HG02610 (cell line): ENCODE measurements around the gene ELMO3.

ENCODE experiments used
- ATAC-seq: cut with Tn5 transposase; IDR thresholded peaks from one replicate; pipeline ENCODE4 v1.9.1; 2021; ENCODE audit warnings: mild to moderate bottlenecking, moderate library complexity; ENCODE audit not compliant: unreplicated experiment

Gene ELMO3

GRCh38 chr16:67196881-67197280 lies 2.0 kb upstream of the ELMO3 start:
- no peak for ATAC-seq

- no peak for ATAC-seq
These were observed 1.2 kb upstream of the ELMO3 start for GRCh38 chr16:67197704-67198103.

- no peak for ATAC-seq
These were observed 645 bp upstream of the ELMO3 start for GRCh38 chr16:67198238-67198734.

- no peak for ATAC-seq
These were observed 872 bp downstream of the ELMO3 start for GRCh38 chr16:67199808-67200198.

GRCh38 chr16:67200491-67200890 lies 1.6 kb downstream of the ELMO3 start:
- no peak for ATAC-seq

- ATAC-seq, result no peak
These were observed 2.7 kb downstream of the ELMO3 start for GRCh38 chr16:67201411-67202345.

- ATAC-seq, result no peak
These were observed 3.5 kb downstream of the ELMO3 start for GRCh38 chr16:67202426-67202825.

- no peak for ATAC-seq
These were observed 4.1 kb downstream of the ELMO3 start for GRCh38 chr16:67202956-67203493.

GRCh38 chr16:67204076-67204475 lies 5.1 kb downstream of the ELMO3 start:
- ATAC-seq, result no peak

GRCh38 chr16:67206129-67206837 lies 7.4 kb downstream of the ELMO3 start:
- ATAC-seq, result no peak

GRCh38 chr16:67206838-67207248 lies 7.9 kb downstream of the ELMO3 start:
- no peak for ATAC-seq

GRCh38 chr16:67207249-67208091 lies 8.5 kb downstream of the ELMO3 start:
- ATAC-seq, result no peak

GRCh38 chr16:67208154-67208896 lies 9.4 kb downstream of the ELMO3 start:
- no peak for ATAC-seq

- ATAC-seq, result no peak
These were observed 10.6 kb downstream of the ELMO3 start for GRCh38 chr16:67209565-67209964.

- no peak for ATAC-seq
These were observed 11.4 kb downstream of the ELMO3 start for GRCh38 chr16:67210069-67210937.

- no peak for ATAC-seq
These were observed 12.7 kb downstream of the ELMO3 start for GRCh38 chr16:67211674-67212073.

- no peak for ATAC-seq
These were observed 13.8 kb downstream of the ELMO3 start for GRCh38 chr16:67212766-67213165.

GRCh38 chr16:67213197-67214019 lies 14.5 kb downstream of the ELMO3 start:
- no peak for ATAC-seq
